GM21423 (cell line): Measurements from ENCODE around the gene ZNF451.
"Not testable (repeated sequence)": the region's sequence is repeated elsewhere in the genome, so short reads cannot be mapped to it uniquely, and the experiment has no call there.

Experiments used
- ATAC-seq: cut with Tn5 transposase; IDR thresholded peaks from one replicate; pipeline ENCODE4 v1.9.1; 2021; ENCODE audit warnings: mild to moderate bottlenecking, moderate library complexity; ENCODE audit not compliant: unreplicated experiment

The ZNF451 gene

GRCh38 chr6:57089265-57089664 is 723 bp upstream of the ZNF451 start:
- no peak for ATAC-seq

- peak; percentile 5 for ATAC-seq
Observed at GRCh38 chr6:57090458-57091067, 575 bp downstream of the ZNF451 start.

GRCh38 chr6:57091375-57091774 is 1.4 kb downstream of the ZNF451 start:
- ATAC-seq = not testable (repeated sequence)

GRCh38 chr6:57094689-57095088 is 4.7 kb downstream of the ZNF451 start:
- no peak for ATAC-seq

- no peak for ATAC-seq
Observed at GRCh38 chr6:57097596-57097995, 7.6 kb downstream of the ZNF451 start.

- no peak for ATAC-seq
Observed at GRCh38 chr6:57102976-57103375, 13.0 kb downstream of the ZNF451 start.

- ATAC-seq = no peak
Observed at GRCh38 chr6:57104336-57104735, 14.3 kb downstream of the ZNF451 start.

- no peak for ATAC-seq
Observed at GRCh38 chr6:57106990-57107389, 17.0 kb downstream of the ZNF451 start.

- ATAC-seq = peak; percentile 89
Observed at GRCh38 chr6:57108691-57109090, 18.7 kb downstream of the ZNF451 start.

GRCh38 chr6:57109880-57110279 is 19.9 kb downstream of the ZNF451 start:
- no peak for ATAC-seq

- no peak for ATAC-seq
Observed at GRCh38 chr6:57113105-57113504, 23.1 kb downstream of the ZNF451 start.

GRCh38 chr6:57116776-57117175 is 26.8 kb downstream of the ZNF451 start:
- ATAC-seq = no peak

- no peak for ATAC-seq
Observed at GRCh38 chr6:57117796-57118195, 27.8 kb downstream of the ZNF451 start.

GRCh38 chr6:57123111-57123510 is 33.1 kb downstream of the ZNF451 start:
- ATAC-seq = no peak

- no peak for ATAC-seq
Observed at GRCh38 chr6:57127763-57128162, 37.8 kb downstream of the ZNF451 start.

GRCh38 chr6:57130661-57131177 is 40.7 kb downstream of the ZNF451 start:
- ATAC-seq = no peak

GRCh38 chr6:57134954-57135353 is 45.0 kb downstream of the ZNF451 start:
- no peak for ATAC-seq

GRCh38 chr6:57135885-57136284 is 45.9 kb downstream of the ZNF451 start:
- ATAC-seq = no peak

GRCh38 chr6:57137350-57137749 is 47.4 kb downstream of the ZNF451 start:
- ATAC-seq = no peak

GRCh38 chr6:57138026-57138425 is 48.0 kb downstream of the ZNF451 start:
- ATAC-seq = no peak

- no peak for ATAC-seq
Observed at GRCh38 chr6:57141451-57142177, 51.6 kb downstream of the ZNF451 start.

- ATAC-seq = no peak
Observed at GRCh38 chr6:57142178-57142525, 52.2 kb downstream of the ZNF451 start.

- no peak for ATAC-seq
Observed at GRCh38 chr6:57143690-57144089, 53.7 kb downstream of the ZNF451 start.
